SK-N-SH treated with all-trans-retinoic acid at 6 μM for 48 hours (cell line): ENCODE measurements around the gene PTPRF.

ENCODE experiments used
- CSDC2 ChIP-seq: fragments of 250-450 bp; sonication (Bioruptor Pico); IDR thresholded peaks from 2 replicates; pipeline ENCODE4 v1.5.0; 2020; ENCODE audit warnings: mild to moderate bottlenecking, moderate library complexity
- TCF4 ChIP-seq: fragments of 250-450 bp; sonication (Bioruptor Pico); IDR thresholded peaks from 2 replicates; pipeline ENCODE4 v1.8.0; 2021; ENCODE audit warnings: mild to moderate bottlenecking, moderate library complexity, borderline replicate concordance

GRCh38 chr1:43620956-43621355 is 90.3 kb downstream of the PTPRF start:
- TF ChIP-seq CSDC2 (CRISPR knock-in tag) (no peak), TCF4 (CRISPR knock-in tag) (no peak)
